ENCODE measurements around the gene AGAP1. TPM values are rescaled to one million over a fixed set of nuclear protein-coding genes. Genes with fewer than 3 reads are reported as not detected.

AGAP1 gene
- total and polyA plus RNA-seq, 8 donors: 5.0 to 27.6 (median 17.4) TPM

DNA sequence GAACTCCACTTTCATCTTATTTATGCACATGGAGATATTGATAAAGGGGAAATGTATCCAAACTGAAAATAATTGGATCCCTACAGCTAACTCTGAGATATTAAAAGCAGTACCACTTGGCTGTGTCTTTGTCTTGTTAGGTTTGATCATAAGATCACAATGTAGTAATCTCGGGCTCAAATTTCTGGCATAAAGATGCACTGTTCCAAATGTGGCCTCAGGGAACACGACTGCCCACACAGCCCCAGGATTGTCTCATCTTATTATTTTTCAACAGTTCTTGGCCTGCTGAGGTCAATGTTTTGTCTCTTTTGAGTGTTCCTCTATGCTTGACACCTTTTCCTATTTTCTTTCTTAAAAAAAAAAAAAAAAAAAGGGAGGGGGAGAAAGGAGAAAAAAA, 560.3 kb downstream of the AGAP1 start:
- H3K9me3 ChIP-seq: no peaks in the 10 kb centered on the region

DNA sequence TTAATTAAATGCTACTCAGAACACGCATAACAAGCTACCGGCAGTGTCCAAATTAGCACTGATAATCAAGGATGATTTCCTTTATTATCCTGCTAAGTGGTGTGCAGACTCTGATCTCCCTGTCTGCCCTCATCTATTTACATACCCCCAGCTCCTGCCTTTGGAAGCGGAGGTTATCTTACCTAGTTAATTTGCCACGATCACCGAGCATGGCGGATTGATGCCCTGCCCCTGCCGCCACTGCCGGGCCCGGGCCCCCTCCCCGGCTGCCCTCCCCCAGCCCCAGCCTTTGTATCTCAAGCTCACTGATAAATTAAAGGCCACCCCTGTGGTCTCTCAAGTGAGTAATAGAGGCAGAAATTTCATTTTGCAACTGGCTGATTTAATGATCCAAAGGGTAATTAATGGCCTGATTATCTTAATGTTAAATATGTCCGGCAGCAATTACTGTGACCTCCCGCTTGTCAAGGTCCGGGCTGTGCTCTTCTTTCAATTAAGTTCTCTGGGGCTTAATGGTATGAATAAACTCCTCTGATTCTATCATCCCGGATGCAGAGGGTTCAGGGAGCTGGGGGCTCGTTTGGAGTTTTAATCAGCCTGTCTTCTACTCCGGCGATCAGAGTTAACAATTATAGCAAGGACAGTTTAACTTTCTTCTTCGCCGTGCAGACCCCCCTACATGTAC, 560.9 kb downstream of the AGAP1 start:
- DNase-seq: no peak

More for the DNA sequence above, 560.3 kb downstream of the AGAP1 start:
- ATAC-seq: no peak
- intact Hi-C loops (cut with DNase I): no loop called here
- no peak for FAIRE-seq
- Histone ChIP-seq H3K36me3 (peaks cover 0 to 16% (median 0%) of the 10 kb centered on the region in 3 donors), H3K4me3 (no peak overlapping the region), H3K27ac (no peak overlapping the region), H3K4me1 (no peaks in the 10 kb centered on the region), H3K27me3 (no peaks in the 10 kb centered on the region)
- TF ChIP-seq, protein P1, sequence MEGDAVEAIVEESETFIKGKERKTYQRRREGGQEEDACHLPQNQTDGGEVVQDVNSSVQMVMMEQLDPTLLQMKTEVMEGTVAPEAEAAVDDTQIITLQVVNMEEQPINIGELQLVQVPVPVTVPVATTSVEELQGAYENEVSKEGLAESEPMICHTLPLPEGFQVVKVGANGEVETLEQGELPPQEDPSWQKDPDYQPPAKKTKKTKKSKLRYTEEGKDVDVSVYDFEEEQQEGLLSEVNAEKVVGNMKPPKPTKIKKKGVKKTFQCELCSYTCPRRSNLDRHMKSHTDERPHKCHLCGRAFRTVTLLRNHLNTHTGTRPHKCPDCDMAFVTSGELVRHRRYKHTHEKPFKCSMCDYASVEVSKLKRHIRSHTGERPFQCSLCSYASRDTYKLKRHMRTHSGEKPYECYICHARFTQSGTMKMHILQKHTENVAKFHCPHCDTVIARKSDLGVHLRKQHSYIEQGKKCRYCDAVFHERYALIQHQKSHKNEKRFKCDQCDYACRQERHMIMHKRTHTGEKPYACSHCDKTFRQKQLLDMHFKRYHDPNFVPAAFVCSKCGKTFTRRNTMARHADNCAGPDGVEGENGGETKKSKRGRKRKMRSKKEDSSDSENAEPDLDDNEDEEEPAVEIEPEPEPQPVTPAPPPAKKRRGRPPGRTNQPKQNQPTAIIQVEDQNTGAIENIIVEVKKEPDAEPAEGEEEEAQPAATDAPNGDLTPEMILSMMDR (IDR thresholded peaks at IDR 0.05): no peak
- WGBS, 2 donors: 90 to 96% methylated on average over 2 of the region's 2 CpGs
- DNase-seq: no peak

DNA sequence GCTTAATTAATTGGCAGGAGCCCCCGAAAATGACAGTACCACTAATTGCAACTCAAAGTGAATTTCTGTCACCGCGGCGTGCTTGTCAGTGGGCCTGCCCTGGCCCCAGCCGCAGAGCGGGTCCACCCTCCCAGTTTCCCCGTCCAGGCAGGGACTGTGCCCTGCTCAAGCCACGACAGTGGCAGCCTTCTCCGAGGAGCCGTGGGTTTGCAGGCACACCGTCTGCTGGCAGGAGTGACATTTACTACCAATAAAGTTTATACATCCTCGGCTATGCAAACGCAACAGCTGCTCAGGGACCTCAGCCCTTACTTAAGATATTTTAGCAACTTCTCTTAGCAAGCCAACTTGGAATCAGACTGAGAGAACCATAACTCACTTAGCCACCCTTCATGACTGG, 561.6 kb downstream of the AGAP1 start:
- WGBS, 2 donors: 89 to 90% methylated on average over 13 of the region's 13 CpGs
- H3K9me3 ChIP-seq: no peaks in the 10 kb centered on the region
- ATAC-seq: no peak
- no peaks in the 10 kb centered on the region for H3K27me3 ChIP-seq
- intact Hi-C loops (cut with DNase I): no loop called here
- no peak overlapping the region for H3K27ac ChIP-seq
- no peak overlapping the region for H3K4me3 ChIP-seq
- H3K36me3 ChIP-seq: peaks cover 0 to 3% (median 0%) of the 10 kb centered on the region in 3 donors
- H3K4me1 ChIP-seq: no peaks in the 10 kb centered on the region
- no peak for DNase-seq
- TF ChIP-seq, protein P1 (IDR thresholded peaks at IDR 0.05): no peak
- no peak for FAIRE-seq

More for the DNA sequence above, 560.9 kb downstream of the AGAP1 start:
- TF ChIP-seq, protein P1 (IDR thresholded peaks at IDR 0.05): no peak
- Histone ChIP-seq H3K4me1 (no peaks in the 10 kb centered on the region), H3K27ac (no peak overlapping the region), H3K27me3 (no peaks in the 10 kb centered on the region), H3K36me3 (peaks cover 0 to 10% (median 0%) of the 10 kb centered on the region in 3 donors), H3K4me3 (no peak overlapping the region), H3K9me3 (no peaks in the 10 kb centered on the region)
- intact Hi-C loops (cut with DNase I): no loop called here
- FAIRE-seq: no peak
- no peak for ATAC-seq
- 83 to 88% methylated on average over 19 of the region's 19 CpGs for WGBS, 2 donors

DNA sequence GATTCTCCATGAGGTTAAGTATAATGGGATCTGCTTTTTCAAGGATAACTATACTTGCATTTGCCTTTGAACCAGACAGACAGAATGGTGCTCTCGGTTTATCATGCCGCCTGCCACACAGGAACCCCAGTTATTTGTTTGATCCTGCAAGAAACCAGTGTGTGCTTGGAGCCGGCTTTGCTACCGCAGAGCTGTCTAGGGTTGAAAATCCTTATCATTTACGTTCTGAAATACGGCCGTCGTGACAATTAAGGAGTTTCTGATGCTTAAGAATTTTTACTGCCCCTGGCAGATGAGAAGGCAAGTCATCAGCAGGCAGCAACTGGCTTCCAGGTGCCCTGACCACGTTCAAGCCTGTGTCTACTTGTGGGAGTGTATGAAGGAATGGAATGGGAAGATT, 562.3 kb downstream of the AGAP1 start:
- H3K4me3 ChIP-seq: no peak overlapping the region
- no peaks in the 10 kb centered on the region for H3K4me1 ChIP-seq
- TF ChIP-seq, protein P1 (IDR thresholded peaks at IDR 0.05): no peak
- intact Hi-C loops (cut with DNase I): no loop called here
- FAIRE-seq (no peak), DNase-seq (no peak), ATAC-seq (no peak)
- H3K27me3 ChIP-seq: no peaks in the 10 kb centered on the region
- no peaks in the 10 kb centered on the region for H3K9me3 ChIP-seq
- 95% methylated on average over 9 of the region's 9 CpGs for WGBS, 2 donors
- H3K27ac ChIP-seq: no peak overlapping the region
- H3K36me3 ChIP-seq: no peaks in the 10 kb centered on the region

DNA sequence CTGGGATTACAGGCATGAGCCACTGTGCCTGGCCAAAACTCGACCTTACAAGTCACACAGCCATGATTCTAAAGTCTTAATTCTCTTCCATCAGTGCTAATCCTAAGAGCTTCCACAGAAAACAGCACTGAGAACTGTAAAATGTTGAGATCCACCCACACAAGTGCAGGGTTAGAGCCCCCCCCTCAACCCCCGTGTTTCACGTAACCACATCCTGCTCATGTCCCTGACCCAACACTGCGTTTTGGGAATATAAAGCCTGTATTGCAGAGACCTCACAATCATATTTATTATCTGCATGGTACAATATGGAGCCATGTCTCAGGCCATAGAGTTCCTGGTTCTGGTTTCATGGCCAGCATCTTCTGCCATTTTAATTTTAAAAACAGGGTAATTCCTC, 563.5 kb downstream of the AGAP1 start:
- 90 to 93% methylated on average over 4 of the region's 4 CpGs for WGBS, 2 donors
- ATAC-seq (no peak), FAIRE-seq (no peak), DNase-seq (no peak)
- H3K27me3 ChIP-seq: no peaks in the 10 kb centered on the region
- H3K27ac ChIP-seq: no peak overlapping the region
- H3K9me3 ChIP-seq: no peaks in the 10 kb centered on the region
- intact Hi-C loops (cut with DNase I): no loop called here
- TF ChIP-seq, protein P1 (IDR thresholded peaks at IDR 0.05): no peak
- no peak overlapping the region for H3K4me3 ChIP-seq
- H3K4me1 ChIP-seq: no peaks in the 10 kb centered on the region
- H3K36me3 ChIP-seq: no peaks in the 10 kb centered on the region
